ENCODE data around the gene CDC16. TPM values are rescaled to one million over a fixed set of nuclear protein-coding genes. Genes with fewer than 3 reads are reported as not detected.

CDC16 gene
- total RNA-seq, 4 donors from 2014 or later, result 45.7 to 66.4 (median 55.0) TPM

DNA sequence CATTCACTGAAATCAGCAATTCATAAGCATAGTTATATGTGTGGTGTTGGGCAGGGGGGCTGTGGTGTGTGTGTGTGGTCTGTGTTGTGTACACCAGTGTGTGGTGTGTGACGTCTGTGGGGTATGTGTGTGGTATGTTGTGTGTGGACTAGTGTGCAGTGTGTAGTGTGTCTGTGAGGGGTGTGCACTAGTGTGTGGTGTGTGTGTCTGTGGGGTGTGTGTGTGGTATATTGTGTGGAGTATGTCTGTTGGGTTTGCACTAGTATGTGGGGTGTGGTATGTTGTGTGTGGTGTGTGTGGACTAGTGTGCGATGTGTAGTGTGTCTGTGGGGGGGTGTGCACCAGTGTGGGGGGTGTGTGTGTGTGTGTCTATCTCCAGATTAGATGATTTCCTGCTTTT, 7.2 kb upstream of the CDC16 start:
- TF ChIP-seq, protein P1, sequence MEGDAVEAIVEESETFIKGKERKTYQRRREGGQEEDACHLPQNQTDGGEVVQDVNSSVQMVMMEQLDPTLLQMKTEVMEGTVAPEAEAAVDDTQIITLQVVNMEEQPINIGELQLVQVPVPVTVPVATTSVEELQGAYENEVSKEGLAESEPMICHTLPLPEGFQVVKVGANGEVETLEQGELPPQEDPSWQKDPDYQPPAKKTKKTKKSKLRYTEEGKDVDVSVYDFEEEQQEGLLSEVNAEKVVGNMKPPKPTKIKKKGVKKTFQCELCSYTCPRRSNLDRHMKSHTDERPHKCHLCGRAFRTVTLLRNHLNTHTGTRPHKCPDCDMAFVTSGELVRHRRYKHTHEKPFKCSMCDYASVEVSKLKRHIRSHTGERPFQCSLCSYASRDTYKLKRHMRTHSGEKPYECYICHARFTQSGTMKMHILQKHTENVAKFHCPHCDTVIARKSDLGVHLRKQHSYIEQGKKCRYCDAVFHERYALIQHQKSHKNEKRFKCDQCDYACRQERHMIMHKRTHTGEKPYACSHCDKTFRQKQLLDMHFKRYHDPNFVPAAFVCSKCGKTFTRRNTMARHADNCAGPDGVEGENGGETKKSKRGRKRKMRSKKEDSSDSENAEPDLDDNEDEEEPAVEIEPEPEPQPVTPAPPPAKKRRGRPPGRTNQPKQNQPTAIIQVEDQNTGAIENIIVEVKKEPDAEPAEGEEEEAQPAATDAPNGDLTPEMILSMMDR (IDR thresholded peaks at IDR 0.05), result no peak
- ATAC-seq (ENCODE audit: low FRiP score), result no peak
- no peak for DNase-seq (ENCODE audit: low spot score)

DNA sequence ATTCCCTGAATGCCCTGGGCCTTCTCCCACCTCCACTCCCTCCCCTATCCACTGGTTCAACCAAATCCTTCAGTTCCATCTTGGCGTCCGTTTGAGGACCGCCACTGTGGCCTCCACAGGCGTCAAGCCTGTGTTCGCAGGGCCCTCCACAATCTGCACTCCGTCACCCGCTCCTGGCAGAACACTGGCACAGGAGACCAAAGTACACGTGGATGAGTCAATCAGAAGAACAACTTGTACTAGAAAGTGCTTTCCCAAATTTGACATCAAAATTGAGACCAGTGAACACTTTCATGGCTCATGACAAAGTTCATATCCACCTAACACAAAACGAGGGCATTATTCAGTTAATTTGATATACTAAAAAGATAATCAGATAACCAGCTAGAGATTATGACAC, 6.5 kb upstream of the CDC16 start:
- ATAC-seq (ENCODE audit: low FRiP score) (no peak), DNase-seq (ENCODE audit: low spot score) (no peak)
- TF ChIP-seq, protein P1 (IDR thresholded peaks at IDR 0.05), result no peak

DNA sequence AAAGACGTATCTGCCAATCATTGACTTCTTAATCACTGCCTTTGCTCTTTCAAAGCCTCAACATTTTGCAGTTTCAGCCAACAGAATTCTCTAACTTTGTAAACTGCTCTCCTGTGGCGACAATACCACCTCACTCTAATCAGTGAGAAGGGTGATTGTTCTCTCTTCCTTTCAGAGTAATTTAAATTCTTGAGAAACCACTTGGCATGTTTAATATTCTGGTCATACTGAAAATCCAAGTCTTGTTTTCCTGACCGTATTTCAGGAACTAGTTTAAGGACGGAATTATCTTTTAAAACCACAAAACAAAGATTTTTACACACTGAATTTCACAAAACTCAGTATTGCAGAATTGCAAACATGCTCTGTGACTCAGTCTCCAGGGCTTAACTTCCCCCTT, 5.2 kb upstream of the CDC16 start:
- TF ChIP-seq, protein P1 (IDR thresholded peaks at IDR 0.05), result no peak
- ATAC-seq (ENCODE audit: low FRiP score) (no peak), DNase-seq (ENCODE audit: low spot score) (no peak)

DNA sequence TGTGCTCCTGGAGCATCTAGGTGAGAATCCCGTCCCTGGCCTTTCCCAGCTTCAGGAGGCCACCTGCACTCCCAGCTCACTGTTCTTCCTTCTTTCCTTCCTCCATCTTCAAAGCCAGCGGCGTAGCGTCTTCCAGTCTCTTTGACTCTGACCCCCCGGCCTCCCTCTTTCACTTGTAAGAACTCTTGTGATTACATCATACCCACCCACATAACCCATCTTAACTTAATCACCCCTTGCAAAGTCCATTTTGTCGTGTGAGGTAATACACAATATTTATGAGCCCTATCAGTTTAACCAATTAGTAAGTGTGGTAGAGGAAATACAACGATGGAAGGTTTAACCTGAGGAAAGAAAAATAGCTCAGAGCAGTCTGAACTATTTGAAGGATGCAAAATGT, 4.6 kb upstream of the CDC16 start:
- TF ChIP-seq, protein P1 (IDR thresholded peaks at IDR 0.05), result no peak
- ATAC-seq (ENCODE audit: low FRiP score) (no peak), DNase-seq (ENCODE audit: low spot score) (no peak)

DNA sequence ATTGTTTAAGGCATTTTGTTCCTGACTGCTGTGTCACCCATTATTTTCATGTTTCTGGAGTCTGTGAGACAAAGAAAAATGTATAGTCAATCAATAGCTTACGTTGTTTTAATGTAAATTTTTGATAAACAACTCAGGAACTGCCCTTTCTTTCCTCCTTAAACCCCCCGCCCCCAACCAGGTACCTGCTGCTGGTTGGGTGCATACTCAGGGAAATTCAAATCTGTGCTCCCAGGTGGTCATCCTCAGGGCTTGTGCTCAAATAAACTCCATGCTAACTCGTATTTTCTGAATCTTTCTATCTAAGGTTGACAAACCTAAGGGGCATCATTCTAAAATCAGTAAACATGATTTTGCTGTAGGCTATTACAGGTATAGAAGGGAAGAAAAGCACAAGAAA, 4.1 kb upstream of the CDC16 start:
- ATAC-seq (ENCODE audit: low FRiP score) (no peak), DNase-seq (ENCODE audit: low spot score) (no peak)
- TF ChIP-seq, protein P1 (IDR thresholded peaks at IDR 0.05), result no peak

DNA sequence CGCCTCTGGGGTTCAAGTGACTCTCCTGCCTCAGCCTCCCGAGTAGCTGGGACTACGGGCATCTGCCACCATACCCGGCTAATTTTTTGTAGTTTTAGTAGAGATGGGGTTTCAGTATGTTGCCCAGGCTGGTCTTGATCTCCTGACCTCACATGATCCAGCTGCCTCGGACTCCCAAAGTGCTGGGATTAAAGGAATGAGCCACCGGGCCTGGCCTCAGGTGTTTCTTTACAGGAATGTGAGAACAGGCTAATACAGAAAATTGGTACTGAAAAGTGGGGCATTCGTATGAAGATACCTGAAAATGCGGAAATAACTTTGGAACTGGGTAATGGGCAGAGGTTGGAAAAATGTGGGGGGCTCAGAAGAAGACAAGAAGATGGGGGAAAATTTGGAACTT, 2.8 kb upstream of the CDC16 start:
- ATAC-seq (ENCODE audit: low FRiP score) (no peak), DNase-seq (ENCODE audit: low spot score) (no peak)
- TF ChIP-seq, protein P1 (IDR thresholded peaks at IDR 0.05), result no peak

DNA sequence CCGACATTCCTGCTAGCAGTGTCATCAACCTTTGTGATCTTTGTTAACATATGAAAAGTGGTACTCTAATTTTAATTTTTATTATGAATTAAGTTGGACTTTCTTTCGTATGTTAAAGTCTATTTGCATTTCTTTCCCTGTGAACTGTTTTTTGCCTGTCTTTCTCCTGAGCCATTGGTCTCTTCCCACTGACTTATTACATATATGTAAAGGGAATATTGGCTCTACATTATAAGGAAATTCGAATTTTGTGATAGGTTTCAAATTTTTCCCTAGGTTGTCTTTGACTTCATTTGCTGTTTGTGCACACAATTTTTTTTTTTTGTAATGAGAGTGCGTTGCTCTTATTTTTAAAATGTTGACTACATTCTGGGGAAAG, 442 bp upstream of the CDC16 start:
- TF ChIP-seq, protein P1 (IDR thresholded peaks at IDR 0.05), result no peak
- ATAC-seq (ENCODE audit: low FRiP score) (no peak), DNase-seq (ENCODE audit: low spot score) (no peak)

All from omental fat pad (tissue), 4 donors.